Measurements from ENCODE around the gene MIGA2. TPM values are rescaled to one million over a fixed set of nuclear protein-coding genes. Genes with fewer than 3 reads are reported as not detected.
"Not testable (repeated sequence)": the region's sequence is repeated elsewhere in the genome, so short reads cannot be mapped to it uniquely, and the experiment has no call there.

MIGA2 gene
- polyA plus RNA-seq (ENCODE audit: insufficient read length in 4 of 4): 10 to 100 TPM; 17.9 to 23.4 (median 19.1) TPM

- DNase-seq (ENCODE audit: low read depth in 4 of 4, low spot score in 3 of 4): peak; percentile 92 to 98 (median 96)
These were observed at the start of gene MIGA2 for GRCh38 chr9:129036241-129036922. TSS of gene MIGA2 (plus strand) at chr9:129036626. CDS start at chr9:129040595, 3,969 bp downstream.

- no peak for DNase-seq (ENCODE audit: low read depth in 4 of 4, low spot score in 3 of 4)
These were observed 49.8 kb upstream of the MIGA2 start for GRCh38 chr9:128986671-128987070.

DNA sequence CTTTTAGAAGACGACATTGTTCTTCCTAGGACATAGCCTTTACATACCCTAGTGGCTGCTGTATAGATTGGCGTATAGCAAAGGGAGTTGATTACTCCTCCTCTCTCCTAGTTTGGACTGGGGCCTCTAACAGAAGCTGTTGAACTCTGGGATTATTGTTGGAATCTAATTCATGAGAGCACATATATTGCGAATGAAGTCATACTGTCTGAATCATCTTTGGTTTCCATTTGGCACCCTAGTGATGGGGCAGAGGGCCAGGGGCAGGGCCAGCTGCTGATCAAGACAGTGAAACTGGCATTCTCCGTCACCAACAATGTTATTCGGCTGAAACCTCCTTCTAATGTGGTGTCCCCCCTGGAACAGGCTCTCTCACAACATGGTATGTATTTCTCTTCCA lies 48.6 kb upstream of the MIGA2 start:
- DNase-seq (ENCODE audit: low read depth in 4 of 4, low spot score in 3 of 4): no peak

DNA sequence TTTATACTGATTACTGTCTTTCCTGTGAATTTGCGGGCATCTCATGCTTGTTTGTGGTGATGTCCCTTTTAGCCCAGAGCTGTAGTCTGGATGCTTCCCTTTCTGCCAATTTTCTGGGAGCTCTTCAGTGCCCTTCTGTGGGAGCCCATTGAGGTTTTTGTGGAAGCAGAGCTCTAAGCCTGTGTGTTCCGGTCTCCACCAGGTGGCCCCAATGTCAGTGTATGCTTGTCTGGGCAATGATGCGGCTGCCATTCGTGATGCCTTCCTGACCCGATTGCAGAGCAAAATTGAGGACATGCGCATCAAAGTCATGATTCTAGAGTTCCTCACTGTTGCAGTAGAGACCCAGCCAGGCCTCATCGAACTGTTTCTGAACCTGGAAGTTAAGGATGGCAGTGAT lies 43.4 kb upstream of the MIGA2 start:
- DNase-seq (ENCODE audit: low read depth in 4 of 4, low spot score in 3 of 4): no peak

DNA sequence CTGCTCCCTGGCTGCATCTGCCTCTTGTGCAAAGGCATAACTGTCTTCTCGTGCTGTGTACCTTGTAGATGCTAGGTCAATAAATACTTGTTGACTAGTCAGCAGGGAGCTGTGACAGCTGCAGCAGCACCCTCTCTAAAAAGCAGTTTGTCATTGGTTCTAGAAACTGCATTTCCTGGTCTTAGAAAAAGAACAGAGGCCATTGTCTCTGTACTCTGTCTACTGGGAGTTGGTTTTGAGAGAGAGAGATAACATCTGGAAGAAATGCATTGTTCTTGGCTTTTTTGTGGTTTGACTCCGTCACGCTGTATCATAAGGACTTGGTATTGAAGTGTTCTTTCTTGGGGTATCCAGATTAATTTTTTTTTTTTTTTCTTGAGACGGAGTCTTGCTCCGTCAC lies 40.6 kb upstream of the MIGA2 start:
- DNase-seq (ENCODE audit: low read depth in 4 of 4, low spot score in 3 of 4): no peak

- DNase-seq (ENCODE audit: low read depth in 4 of 4, low spot score in 3 of 4): no peak
These were observed 38.0 kb upstream of the MIGA2 start for GRCh38 chr9:128998462-128998861.

DNA sequence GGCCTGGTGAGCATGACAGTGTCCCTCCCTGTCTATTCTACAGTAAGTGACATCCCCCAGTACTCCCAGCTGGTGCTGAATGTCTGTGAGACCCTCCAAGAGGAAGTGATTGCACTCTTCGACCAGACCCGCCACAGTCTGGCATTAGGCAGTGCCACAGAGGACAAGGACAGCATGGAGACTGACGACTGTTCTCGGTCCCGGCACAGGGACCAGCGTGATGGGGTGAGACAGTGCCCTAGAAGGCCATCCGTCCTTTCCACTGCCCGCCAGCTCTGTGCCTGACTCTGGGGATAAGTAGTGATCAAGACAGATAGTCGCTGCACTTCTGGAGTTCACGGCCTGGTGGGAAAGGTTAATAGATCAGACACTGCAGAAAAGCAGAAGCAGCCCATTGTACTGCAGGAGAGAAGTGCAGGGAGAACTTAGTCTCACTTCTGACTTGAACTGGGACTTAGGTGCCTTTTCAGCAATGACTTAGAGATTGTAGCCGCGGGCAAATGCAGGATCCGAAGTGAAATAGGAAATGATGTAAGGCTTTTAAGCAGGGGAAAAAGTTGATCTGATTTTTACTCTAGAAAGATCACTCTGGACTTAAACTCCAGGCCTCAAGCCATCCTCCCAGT lies 36.7 kb upstream of the MIGA2 start:
- DNase-seq (ENCODE audit: low read depth in 4 of 4, low spot score in 3 of 4): no peak

- DNase-seq (ENCODE audit: low read depth in 4 of 4, low spot score in 3 of 4): no peak
These were observed 34.7 kb upstream of the MIGA2 start for GRCh38 chr9:129001504-129002325.

GRCh38 chr9:129002992-129003391 lies 33.4 kb upstream of the MIGA2 start:
- no peak for DNase-seq (ENCODE audit: low read depth in 4 of 4, low spot score in 3 of 4)

GRCh38 chr9:129004173-129004572 lies 32.3 kb upstream of the MIGA2 start:
- DNase-seq (ENCODE audit: low read depth in 4 of 4, low spot score in 3 of 4): not testable (repeated sequence)

- no peak for DNase-seq (ENCODE audit: low read depth in 4 of 4, low spot score in 3 of 4)
These were observed 31.0 kb upstream of the MIGA2 start for GRCh38 chr9:129005336-129005997.

DNA sequence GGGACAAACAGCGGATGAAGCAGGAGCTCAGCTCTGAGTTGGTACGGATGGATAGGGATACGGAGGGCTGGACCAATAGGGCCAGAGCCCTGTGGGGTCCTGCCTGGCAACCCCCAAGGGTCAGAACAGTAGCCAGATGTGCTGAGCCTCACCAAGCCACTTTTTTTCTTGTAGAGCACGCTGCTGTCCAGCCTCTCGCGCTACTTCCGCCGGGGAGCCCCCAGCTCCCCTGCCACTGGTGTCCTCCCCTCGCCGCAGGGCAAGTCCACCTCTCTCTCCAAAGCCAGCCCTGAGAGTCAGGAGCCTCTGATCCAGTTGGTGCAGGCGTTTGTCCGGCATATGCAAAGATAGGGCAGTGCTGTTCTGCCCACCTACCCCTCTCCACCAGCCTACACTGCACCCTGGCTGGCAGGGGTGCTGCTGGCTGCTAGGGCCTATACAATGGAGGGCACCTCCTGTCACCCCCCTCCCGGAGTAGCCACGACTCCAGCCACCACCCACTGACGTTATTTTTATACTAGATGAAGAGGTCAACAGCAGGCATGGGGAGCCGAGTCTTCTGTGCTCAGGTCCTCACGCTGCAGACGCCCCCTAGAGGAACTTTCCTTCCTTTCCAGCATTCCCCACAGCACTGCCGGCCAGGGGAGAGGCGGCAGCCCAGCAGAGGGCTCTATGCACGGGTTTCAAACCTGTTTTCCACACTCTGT lies 29.9 kb upstream of the MIGA2 start:
- peak in 1 of 4 donors; percentile 56 for DNase-seq (ENCODE audit: low read depth in 4 of 4, low spot score in 3 of 4)

DNA sequence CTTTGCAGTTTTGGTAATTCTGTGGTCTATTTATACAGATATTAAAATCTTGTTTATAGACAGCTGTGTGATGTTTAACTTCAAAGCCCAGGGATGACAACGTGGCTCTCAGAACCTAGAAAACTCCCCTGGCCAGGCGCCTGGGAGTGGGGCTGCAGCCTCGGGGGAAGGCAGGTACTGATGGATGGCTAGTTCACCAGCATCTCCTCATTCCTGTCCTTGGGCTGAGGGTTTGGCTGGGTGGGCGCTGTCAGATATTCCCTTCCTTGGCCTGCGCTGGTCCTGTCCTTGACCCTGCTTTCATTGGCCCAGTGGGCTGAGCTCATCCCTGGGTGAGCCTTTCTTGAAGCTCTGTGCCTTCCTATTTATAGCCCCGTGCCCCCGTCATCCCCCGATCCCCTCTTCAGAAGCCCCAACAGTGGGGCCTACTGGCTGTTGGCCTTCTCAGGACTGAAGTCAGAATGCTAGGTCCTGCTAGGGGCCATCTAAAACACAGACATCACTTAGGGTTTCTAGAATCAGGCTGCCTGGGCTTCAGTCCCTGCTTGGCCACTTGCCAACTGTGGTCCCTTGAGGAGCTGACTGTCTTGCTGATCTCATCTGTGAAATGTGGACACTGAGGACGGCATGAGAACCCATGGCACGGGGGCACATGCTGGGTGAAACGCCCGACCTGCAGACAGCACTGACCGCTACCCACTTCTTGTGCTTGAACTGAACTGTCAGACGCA lies 29.2 kb upstream of the MIGA2 start:
- no peak for DNase-seq (ENCODE audit: low read depth in 4 of 4, low spot score in 3 of 4)

DNA sequence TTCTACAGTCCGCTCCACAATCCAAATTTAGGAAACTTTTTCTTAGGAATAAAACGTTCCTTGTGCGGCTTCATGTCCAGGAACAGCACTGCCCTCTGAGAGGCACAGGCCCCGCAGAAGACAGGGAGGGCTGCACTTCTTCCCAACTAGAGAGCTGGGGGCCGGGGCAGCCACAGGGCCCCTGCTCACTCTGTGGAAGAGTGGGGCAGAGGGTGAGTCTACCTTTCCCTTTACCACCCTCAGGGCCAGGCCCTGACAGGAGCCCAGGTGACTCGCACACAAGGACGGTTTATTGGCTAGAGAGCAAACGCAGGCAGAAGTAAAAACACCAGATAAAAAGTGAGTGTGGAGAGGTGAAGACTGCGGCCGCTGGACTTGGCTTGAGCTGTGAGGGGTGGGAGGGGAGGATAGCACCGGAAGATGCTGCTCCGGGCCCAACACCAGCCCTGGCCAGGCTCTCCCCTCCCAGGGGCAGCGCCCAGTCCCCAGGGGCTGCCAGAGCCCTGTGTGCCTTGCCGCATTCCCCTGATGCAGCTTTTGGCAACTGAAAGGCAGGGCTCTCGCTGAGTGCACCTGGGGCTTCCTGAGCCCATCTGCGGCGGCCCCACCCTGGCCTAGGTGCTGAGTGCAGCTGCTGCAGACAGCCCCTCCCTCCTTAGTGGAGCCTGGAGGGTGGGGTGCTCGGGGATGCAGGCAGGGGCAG lies 28.5 kb upstream of the MIGA2 start:
- no peak for DNase-seq (ENCODE audit: low read depth in 4 of 4, low spot score in 3 of 4)

GRCh38 chr9:129008469-129008965 lies 27.9 kb upstream of the MIGA2 start:
- DNase-seq (ENCODE audit: low read depth in 4 of 4, low spot score in 3 of 4): no peak

DNA sequence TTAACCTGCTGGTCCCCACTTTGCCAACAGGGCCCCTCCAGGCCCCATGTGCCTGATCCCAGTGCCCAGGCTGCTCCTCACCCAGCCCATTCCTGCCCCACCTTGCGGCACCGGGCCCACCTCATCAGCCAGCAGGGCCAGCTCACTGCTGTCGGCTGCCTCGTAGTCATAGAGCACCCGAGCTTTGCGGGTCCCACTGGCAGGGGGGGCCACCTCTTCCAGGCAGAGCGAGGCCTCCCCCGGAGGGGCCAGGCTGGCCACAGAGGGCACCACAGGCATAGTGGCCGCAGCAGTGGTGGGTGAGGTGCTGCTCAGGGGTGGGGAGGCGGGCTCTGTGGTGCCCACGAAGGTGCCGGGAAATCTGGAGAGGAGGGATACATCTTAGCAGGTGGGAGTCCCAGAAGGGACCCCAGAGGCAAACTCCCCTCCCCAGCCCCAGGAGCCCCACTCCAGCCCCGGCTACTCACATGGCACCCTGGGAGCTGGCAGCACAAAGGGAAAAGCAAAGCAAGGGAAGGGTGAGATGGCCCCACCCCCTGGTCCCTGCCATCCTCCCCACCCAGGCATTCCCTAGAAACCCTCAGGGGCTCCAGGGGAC lies 27.3 kb upstream of the MIGA2 start:
- DNase-seq (ENCODE audit: low read depth in 4 of 4, low spot score in 3 of 4): no peak

- no peak for DNase-seq (ENCODE audit: low read depth in 4 of 4, low spot score in 3 of 4)
These were observed 26.8 kb upstream of the MIGA2 start for GRCh38 chr9:129009584-129010141.
